Erythroblast (primary cell): ENCODE results near the gene FAM228B.

Experiments
- GATA1 ChIP-seq: IDR thresholded peaks from 2 replicates; pipeline ENCODE4 v1.6.1; 2011; ENCODE audit warnings: low read depth, mild to moderate bottlenecking, control low read depth, low read length, moderate library complexity
- POLR2A ChIP-seq: IDR thresholded peaks from 2 replicates; pipeline ENCODE4 v1.6.1; 2011; ENCODE audit warnings: mild to moderate bottlenecking, low read length

DNA sequence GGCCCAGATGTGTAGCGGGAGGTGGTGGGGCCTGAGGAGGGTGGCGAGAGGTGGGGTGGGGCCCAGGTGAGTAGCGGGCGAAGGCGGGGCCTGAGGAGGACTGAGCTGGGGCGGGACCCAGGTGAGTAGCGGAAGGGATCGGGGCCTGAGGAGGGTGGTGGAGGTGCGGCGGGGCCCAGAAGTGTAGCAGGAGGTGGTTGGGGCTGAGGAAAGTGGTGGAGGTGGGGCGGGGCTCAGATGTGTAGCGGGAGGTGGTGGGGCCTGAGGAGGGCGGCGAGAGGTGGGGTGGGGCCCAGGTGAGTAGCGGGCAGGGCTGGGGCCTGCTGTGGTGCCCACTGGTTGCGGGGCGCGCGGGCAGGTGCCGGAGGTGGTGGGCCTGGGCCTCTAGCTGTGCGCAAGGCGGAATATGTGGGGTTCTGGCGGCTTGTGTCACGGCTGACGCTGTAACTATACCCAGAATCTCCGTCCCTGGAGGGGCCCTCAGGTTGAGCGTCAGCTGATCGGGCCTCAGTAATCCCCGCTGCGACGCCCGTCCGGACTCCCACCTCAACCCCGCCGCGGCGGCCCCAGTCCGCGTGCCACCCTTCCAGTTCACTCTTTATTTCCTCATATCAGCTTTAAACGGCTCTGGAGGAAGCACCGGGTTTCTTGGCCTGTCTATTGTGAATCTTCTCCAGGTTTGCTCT, 46.3 kb upstream of the FAM228B start:
- peak; percentile 27 for TF ChIP-seq POLR2A
- no peak for TF ChIP-seq GATA1
